Right renal cortex interstitium (tissue), 3 donors: ENCODE measurements around the gene ZNF414. TPM values are rescaled to one million over a fixed set of nuclear protein-coding genes. Genes with fewer than 3 reads are reported as not detected.
"Not testable (repeated sequence)": the region's sequence is repeated elsewhere in the genome, so short reads cannot be mapped to it uniquely, and the experiment has no call there.

Experiments
- DNase-seq, 3 donors: peaks; one replicate each; pipeline ENCODE4 v3.0.0-alpha.2; 2013; ENCODE audit warnings: low read depth in 3 of 3, low spot score in 2 of 3
- polyA plus RNA-seq, 3 donors: library from polyadenylated mRNA; unstranded; fragments of 120-200 nt; gene quantifications; one replicate each; pipeline ENCODE4 v1.2.1, GENCODE V29; 2013; ENCODE audit not compliant: insufficient read length in 3 of 3

ZNF414 gene
- polyA plus RNA-seq, 3 donors = 16.3 to 19.8 (median 16.7) TPM

- no peak for DNase-seq
Measured at GRCh38 chr19:8518536-8518935, 4.6 kb upstream of the ZNF414 start.

- no peak for DNase-seq
Measured at GRCh38 chr19:8517551-8518442, 3.8 kb upstream of the ZNF414 start.

GRCh38 chr19:8515317-8515716 is 1.4 kb upstream of the ZNF414 start:
- DNase-seq = no peak

- DNase-seq = not testable (repeated sequence)
Measured at GRCh38 chr19:8514505-8515009, 590 bp upstream of the ZNF414 start.

- DNase-seq = no peak
Measured at GRCh38 chr19:8513036-8513686, 806 bp downstream of the ZNF414 start.

GRCh38 chr19:8512115-8512967 is 1.6 kb downstream of the ZNF414 start:
- DNase-seq = no peak

- no peak for DNase-seq
Measured at GRCh38 chr19:8511573-8512101, 2.3 kb downstream of the ZNF414 start.

GRCh38 chr19:8510589-8511115 is 3.3 kb downstream of the ZNF414 start:
- DNase-seq = no peak

GRCh38 chr19:8506402-8506957 is 7.5 kb downstream of the ZNF414 start:
- DNase-seq = no peak

- DNase-seq = peak in 2 of 3 donors; percentile 56 to 76
Measured at GRCh38 chr19:8505680-8506401, 8.1 kb downstream of the ZNF414 start.

GRCh38 chr19:8504919-8505318 is 9.0 kb downstream of the ZNF414 start:
- no peak for DNase-seq

- no peak for DNase-seq
Measured at GRCh38 chr19:8504171-8504570, 9.8 kb downstream of the ZNF414 start.

- DNase-seq = no peak
Measured at GRCh38 chr19:8503510-8503909, 10.5 kb downstream of the ZNF414 start.

- no peak for DNase-seq
Measured at GRCh38 chr19:8501981-8502380, 12.0 kb downstream of the ZNF414 start.

GRCh38 chr19:8501516-8501915 is 12.5 kb downstream of the ZNF414 start:
- DNase-seq = no peak

GRCh38 chr19:8500158-8500557 is 13.8 kb downstream of the ZNF414 start:
- no peak for DNase-seq

- DNase-seq = no peak
Measured at GRCh38 chr19:8499048-8499833, 14.7 kb downstream of the ZNF414 start.

GRCh38 chr19:8498295-8498694 is 15.7 kb downstream of the ZNF414 start:
- DNase-seq = no peak

GRCh38 chr19:8494158-8494557 is 19.8 kb downstream of the ZNF414 start:
- DNase-seq = no peak
